UCSD-AML1 (cell line): ENCODE results near the gene COL5A1.

Experiments
- DNase-seq: peaks from one replicate; lab custom pipeline; 2025; ENCODE audit not compliant: unreplicated experiment; lab: John Stamatoyannopoulos, UW

Gene COL5A1

GRCh38 chr9:134625361-134626068 is 16.1 kb upstream of the COL5A1 start:
- DNase-seq = no peak

GRCh38 chr9:134626069-134626423 is 15.6 kb upstream of the COL5A1 start:
- DNase-seq = no peak

DNA sequence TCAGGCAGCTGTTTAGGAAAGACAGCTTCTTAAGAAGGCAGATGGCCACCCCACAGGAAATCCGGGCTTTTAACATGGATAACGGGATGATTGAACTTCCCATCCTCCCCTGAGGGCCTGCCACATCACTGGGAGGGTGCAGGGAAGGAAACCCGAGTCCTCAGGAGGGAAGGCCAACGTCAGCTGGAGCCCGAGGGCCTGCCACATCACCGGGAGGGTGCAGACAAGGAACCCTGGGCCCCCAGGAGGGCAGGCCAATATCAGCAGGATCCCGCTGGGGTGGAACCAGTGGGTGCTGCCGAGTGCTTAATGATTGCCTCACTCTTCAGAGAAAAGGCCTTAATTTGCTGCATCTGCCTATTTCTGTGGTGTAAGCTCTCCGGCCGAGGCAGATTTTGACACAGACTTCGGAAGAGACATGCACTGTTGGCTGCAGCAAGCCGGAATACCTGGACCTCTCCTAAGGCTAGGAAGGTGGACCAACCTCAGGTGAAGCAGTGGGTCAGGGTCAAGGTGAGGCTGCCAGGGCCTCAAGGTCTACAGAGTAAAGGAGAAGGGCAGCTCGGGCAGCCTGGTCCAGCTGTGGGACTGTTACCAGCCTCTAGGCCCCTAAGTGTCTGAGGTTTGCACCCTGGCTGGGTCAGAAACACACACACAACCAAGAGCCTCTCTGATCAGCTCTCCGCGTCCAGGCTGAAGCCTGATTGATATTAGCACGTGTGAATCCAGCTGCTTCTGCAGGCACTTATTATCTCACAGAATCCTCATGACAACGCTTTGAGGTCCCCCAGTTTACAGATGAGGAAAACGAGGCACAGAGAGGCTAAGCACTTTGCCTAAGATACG is 14.8 kb upstream of the COL5A1 start:
- DNase-seq = peak; percentile 45

DNA sequence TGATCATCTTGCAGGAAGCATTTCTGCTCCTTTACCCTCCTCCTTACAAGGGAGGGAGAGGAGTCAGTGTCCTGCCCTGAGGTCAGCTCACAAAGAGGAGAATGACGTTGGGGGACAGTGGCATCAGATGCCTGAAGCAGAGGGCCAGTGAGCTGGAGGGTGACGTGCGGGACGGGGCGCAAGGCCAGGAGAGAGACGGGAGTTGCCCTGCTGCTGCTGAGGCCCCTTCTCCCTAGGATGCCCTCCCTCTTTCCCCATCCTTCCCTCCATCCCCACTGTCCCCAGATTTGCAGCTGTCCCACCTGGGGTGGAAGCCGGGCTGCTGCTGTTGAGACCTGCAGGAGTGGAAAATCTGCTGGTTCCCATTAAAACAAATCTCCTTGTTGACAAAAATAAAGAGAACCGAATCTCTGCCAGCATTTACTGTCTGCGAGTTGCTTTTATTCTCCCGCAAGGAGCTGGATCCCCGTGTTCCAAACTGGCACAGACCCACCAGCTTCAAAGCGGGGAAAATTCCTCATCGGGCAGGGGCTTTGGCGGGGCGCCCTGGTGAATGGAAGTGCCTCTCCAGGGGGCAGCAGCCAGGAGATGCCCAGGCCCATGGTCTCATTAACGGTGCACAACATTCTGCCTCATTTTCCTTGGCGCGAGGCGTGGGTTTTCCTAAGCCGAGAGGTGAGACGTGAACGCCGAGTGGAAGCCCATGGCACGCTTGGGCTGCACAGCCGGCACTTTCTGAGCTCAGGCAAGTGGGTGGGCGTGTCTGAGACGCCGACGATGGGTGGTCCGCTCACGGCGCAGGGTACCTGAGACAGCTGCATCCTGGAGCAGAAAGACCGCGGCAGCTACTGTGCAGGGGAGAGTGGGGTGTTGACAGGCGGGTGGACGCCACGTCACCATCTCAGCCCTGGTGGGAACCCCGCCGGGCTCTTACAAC is 13.9 kb upstream of the COL5A1 start:
- no peak for DNase-seq

DNA sequence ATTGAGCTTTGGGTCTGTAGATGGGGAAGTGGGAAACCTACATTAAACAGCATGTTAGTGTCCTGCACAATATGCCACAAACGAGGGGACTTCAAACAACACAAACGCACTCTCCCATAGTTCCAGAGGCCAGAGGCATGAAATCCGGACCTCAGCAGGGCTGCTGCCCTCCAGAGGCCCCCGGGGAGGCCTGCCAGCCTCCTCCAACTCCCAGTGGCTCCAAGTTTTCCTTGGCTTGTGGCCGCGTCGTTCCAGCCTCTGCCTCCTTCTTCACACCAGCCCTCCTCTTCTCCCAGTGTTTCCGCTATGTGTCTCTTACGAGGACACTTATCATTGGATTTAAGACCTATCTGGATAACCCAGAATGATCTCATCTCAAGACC is 13.3 kb upstream of the COL5A1 start:
- no peak for DNase-seq

DNA sequence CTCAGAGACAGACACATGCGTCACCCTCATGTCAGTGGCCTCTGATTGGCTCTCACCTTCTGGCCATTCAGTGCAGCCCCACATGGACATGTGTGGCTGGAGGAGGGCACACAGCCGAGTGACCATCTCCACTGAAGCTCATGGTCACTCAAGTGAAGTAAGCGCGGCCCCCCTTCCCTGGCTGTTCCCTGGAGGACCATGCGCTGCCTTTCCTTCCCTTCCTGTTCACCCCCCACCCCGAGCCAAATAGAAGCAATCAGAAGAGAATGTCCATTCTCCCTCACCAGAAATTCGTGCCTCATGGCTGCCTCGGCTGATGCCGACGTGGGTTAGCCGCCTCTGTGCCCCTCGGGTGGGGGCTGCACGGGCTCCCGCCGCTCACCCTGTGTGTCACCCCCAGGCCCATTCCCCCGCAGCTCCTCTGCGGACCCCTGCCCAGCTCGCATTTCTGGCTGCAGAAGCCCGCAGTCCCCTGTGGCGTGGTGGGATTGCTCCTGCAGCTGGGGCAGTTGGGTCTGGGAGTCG is 12.5 kb upstream of the COL5A1 start:
- no peak for DNase-seq

GRCh38 chr9:134629586-134630392 is 11.8 kb upstream of the COL5A1 start:
- no peak for DNase-seq

GRCh38 chr9:134630393-134630790 is 11.2 kb upstream of the COL5A1 start:
- DNase-seq = no peak

DNA sequence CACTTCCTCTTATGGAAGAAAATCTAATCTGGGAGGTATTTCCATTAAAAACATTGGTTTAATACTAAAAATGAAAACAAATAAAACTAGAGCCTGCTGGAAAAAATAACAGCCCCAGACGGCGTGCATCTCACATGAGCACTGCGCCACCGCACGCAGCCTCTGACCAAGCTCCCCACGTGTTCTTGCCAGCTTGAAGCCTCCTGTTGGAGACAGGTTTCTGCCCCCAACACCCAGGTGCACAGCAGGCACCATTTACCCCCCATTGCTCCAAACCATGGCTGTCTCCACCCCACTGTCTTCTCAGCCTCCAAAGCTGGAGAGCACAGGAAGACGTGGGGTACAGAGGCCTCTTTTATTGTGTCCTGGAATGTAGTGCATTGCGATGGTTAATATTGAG is 10.7 kb upstream of the COL5A1 start:
- no peak for DNase-seq

- no peak for DNase-seq
Measured at GRCh38 chr9:134631881-134632280, 9.7 kb upstream of the COL5A1 start.

GRCh38 chr9:134632329-134632728 is 9.3 kb upstream of the COL5A1 start:
- DNase-seq = no peak

- DNase-seq = no peak
Measured at GRCh38 chr9:134633362-134634142, 8.1 kb upstream of the COL5A1 start.

GRCh38 chr9:134634176-134634575 is 7.4 kb upstream of the COL5A1 start:
- DNase-seq = no peak

DNA sequence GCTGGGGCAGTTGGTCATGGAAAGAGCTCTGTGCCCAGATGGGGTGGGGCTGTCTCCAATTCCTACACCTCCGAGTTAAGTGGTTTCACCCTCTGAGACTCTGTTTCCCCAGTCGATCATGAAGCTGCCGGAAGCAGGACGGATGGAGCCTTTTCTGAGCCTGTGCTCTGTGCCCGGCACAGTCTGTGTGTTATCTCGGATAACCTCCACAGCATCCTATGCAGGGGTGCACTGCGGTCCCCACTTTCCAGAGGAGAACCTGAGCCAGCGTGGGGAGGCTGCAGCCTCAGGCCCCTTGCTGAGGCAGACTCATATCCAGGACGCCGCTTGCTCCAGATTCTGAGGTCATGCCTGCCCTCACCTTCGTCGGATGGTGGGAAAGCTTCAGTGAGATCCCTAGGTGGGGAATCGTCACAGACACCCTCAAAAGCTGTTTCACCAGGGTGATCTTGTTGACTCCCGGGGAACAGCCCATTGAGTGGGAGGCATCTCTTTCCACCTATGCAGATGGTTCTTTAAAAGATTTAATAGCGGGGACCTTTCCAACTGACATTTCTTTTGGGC is 6.9 kb upstream of the COL5A1 start:
- no peak for DNase-seq

- DNase-seq = no peak
Measured at GRCh38 chr9:134635351-134636148, 6.1 kb upstream of the COL5A1 start.

DNA sequence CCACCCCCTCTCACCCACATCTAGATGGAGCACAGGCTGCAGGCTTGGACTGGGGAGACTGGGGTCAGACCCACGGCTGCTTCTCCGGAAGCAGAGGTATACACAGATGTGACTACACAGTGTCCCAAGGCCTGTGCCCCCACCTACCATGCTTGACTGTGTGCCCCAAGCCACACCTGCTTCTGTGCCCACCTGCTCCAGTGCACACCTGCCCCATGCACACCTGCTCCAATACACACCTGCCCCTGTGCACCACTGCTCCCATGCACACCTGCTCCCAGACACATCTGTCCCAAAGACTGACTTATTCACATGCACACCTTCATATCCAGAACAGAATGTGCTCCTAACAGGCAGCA is 5.5 kb upstream of the COL5A1 start:
- DNase-seq = no peak

- no peak for DNase-seq
Measured at GRCh38 chr9:134637241-134637640, 4.4 kb upstream of the COL5A1 start.

DNA sequence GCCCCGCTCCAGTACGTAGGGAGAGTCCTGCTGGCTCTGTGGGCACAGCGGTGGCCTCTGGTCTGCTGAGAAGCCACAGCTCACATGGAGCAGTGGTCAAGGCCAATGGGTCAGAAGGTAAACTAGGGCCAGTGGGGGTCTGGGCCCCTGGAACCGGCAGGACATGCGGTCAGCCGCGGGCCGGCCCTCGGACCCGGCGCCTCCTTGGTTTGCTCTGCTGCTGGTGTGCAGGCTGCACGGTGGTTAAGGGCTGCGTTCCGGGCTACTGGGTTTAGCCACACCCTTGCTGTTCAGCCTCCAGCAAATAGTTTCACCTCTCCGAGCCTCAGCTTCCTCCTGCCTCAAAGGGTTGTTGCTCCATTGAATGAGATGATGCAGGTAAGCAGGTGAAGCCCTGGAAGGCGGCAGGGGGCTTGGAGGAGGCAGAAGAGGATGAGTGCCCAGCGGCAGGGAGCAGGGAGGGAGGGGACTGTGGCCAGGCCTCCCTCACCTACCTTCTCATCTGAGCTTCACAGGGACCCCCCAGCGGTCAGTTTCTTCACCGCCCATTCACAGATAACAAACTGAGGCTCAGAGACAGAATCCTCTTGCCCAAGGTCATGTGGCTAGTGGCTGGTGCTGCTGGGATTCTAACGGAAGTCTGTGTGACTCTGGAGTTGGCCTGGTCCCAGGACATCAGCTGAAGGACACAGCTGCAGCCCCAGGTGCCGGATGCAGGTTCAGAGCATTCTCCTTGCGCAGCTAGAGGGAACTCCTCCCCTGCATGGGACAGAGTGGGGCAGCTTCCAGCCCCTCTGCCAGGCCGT is 3.7 kb upstream of the COL5A1 start:
- DNase-seq = no peak
